Measurements from ENCODE around the gene RAB31. TPM values are rescaled to one million over a fixed set of nuclear protein-coding genes. Genes with fewer than 3 reads are reported as not detected.

The RAB31 gene
- total RNA-seq, 1 experiment from 2014 or later: 2.3 TPM

GRCh38 chr18:9736286-9736835, 28.3 kb downstream of the RAB31 start:
- H3K9me3 Mint-ChIP-seq (ENCODE audit: low read depth, unreplicated experiment): no peaks in the 10 kb centered on the region
- no peak for TF ChIP-seq CTCF (IDR thresholded peaks at IDR 0.05; ENCODE audit: unreplicated experiment)
- H3K4me1 Mint-ChIP-seq (ENCODE audit: low read depth, unreplicated experiment): peaks cover 39% of the 10 kb centered on the region
- H3K4me3 Mint-ChIP-seq (ENCODE audit: low read depth, unreplicated experiment): no peak overlapping the region
- H3K36me3 Mint-ChIP-seq (ENCODE audit: insufficient read depth, unreplicated experiment): no peaks in the 10 kb centered on the region
- no TSS peak for BruUV-seq (replicated peaks)
- intact Hi-C loops (cut with micrococcal nuclease; ENCODE audit: unreplicated experiment): no loop called here
- no peak overlapping the region for H3K27ac Mint-ChIP-seq (ENCODE audit: unreplicated experiment)
- DNase-seq: no peak
- CTCF ChIA-PET: interaction anchor here (1.0 kb wide), 2 partner anchors 14 to 124 kb away, joined by 3 read pairs; no protein-coding TSS in a partner anchor
- peaks cover 32% of the 10 kb centered on the region for H3K27me3 Mint-ChIP-seq (ENCODE audit: unreplicated experiment)

- CTCF ChIA-PET: interaction anchor here (1.0 kb wide), 2 partner anchors 15 to 125 kb away, joined by 3 read pairs; no protein-coding TSS in a partner anchor
- intact Hi-C loops (cut with micrococcal nuclease; ENCODE audit: unreplicated experiment): no loop called here
- Mint-ChIP-seq H3K4me3 (ENCODE audit: low read depth, unreplicated experiment) (peak overlapping the region; percentile 26), H3K36me3 (ENCODE audit: insufficient read depth, unreplicated experiment) (no peaks in the 10 kb centered on the region), H3K27me3 (ENCODE audit: unreplicated experiment) (peaks cover 28% of the 10 kb centered on the region), H3K4me1 (ENCODE audit: low read depth, unreplicated experiment) (peaks cover 44% of the 10 kb centered on the region), H3K9me3 (ENCODE audit: low read depth, unreplicated experiment) (no peaks in the 10 kb centered on the region), H3K27ac (ENCODE audit: unreplicated experiment) (no peak overlapping the region)
- peak; percentile 35 for DNase-seq
- TF ChIP-seq CTCF (IDR thresholded peaks at IDR 0.05; ENCODE audit: unreplicated experiment): no peak
- no TSS peak for BruUV-seq (replicated peaks)
Measured at GRCh38 chr18:9737006-9737405, 28.9 kb downstream of the RAB31 start.

- CTCF ChIA-PET: interaction anchor here (0.5 to 1.0 kb wide), 3 partner anchors 15 to 1764 kb away, joined by 3 read pairs; no protein-coding TSS in a partner anchor
- DNase-seq: peak; percentile 56
- Mint-ChIP-seq H3K36me3 (ENCODE audit: insufficient read depth, unreplicated experiment) (no peaks in the 10 kb centered on the region), H3K27me3 (ENCODE audit: unreplicated experiment) (peaks cover 22% of the 10 kb centered on the region), H3K4me1 (ENCODE audit: low read depth, unreplicated experiment) (peaks cover 50% of the 10 kb centered on the region), H3K27ac (ENCODE audit: unreplicated experiment) (no peak overlapping the region), H3K4me3 (ENCODE audit: low read depth, unreplicated experiment) (peak overlapping the region; percentile 26), H3K9me3 (ENCODE audit: low read depth, unreplicated experiment) (no peaks in the 10 kb centered on the region)
- intact Hi-C loops (cut with micrococcal nuclease; ENCODE audit: unreplicated experiment): no loop called here
- BruUV-seq (replicated peaks): no TSS peak
- no peak for TF ChIP-seq CTCF (IDR thresholded peaks at IDR 0.05; ENCODE audit: unreplicated experiment)
Measured at GRCh38 chr18:9737472-9738121, 29.5 kb downstream of the RAB31 start.

GRCh38 chr18:9738266-9738969, 30.3 kb downstream of the RAB31 start:
- CTCF ChIA-PET: interaction anchor here (0.5 kb wide), 1 partner anchor 1764 kb away, joined by 3 read pairs; no protein-coding TSS in a partner anchor
- intact Hi-C loops (cut with micrococcal nuclease; ENCODE audit: unreplicated experiment): no loop called here
- Mint-ChIP-seq H3K27me3 (ENCODE audit: unreplicated experiment) (peaks cover 14% of the 10 kb centered on the region), H3K9me3 (ENCODE audit: low read depth, unreplicated experiment) (no peaks in the 10 kb centered on the region), H3K27ac (ENCODE audit: unreplicated experiment) (no peak overlapping the region), H3K36me3 (ENCODE audit: insufficient read depth, unreplicated experiment) (no peaks in the 10 kb centered on the region), H3K4me3 (ENCODE audit: low read depth, unreplicated experiment) (no peak overlapping the region), H3K4me1 (ENCODE audit: low read depth, unreplicated experiment) (peaks cover 57% of the 10 kb centered on the region)
- no peak for TF ChIP-seq CTCF (IDR thresholded peaks at IDR 0.05; ENCODE audit: unreplicated experiment)
- no peak for DNase-seq
- no TSS peak for BruUV-seq (replicated peaks)

Data from Calu3 (cell line).